H9 (cell line): Measurements from ENCODE around the gene ITPKB. TPM values are rescaled to one million over a fixed set of nuclear protein-coding genes. Genes with fewer than 3 reads are reported as not detected.
A peak's percentile ranks its signal among the peaks of the same experiment; 100 is the strongest.

Source experiments
- DNase-seq: peaks from one replicate; pipeline ENCODE4 v3.0.0-alpha.2; 2017
- H2AFZ ChIP-seq: one replicate; pipeline ENCODE4 v1.6.1; 2013; ENCODE audit warnings: mild to moderate bottlenecking, low read length, control low read depth, moderate library complexity
- H2AK5ac ChIP-seq: 2 replicates; pipeline ENCODE4 v1.6.1; 2013; ENCODE audit warnings: low read length, control low read depth, mixed read lengths; ENCODE audit not compliant: insufficient read length
- H2BK120ac ChIP-seq: one replicate; pipeline ENCODE4 v1.6.1; 2013; ENCODE audit warnings: low read depth, mild to moderate bottlenecking, low read length, control low read depth, inconsistent platforms; ENCODE audit not compliant: poor library complexity, severe bottlenecking
- H2BK12ac ChIP-seq: 2 replicates; pipeline ENCODE4 v1.6.1; 2013; ENCODE audit warnings: low read length, control low read depth, mixed read lengths, low read depth; ENCODE audit not compliant: insufficient read length
- H2BK15ac ChIP-seq: 2 replicates; pipeline ENCODE4 v1.6.1; 2013; ENCODE audit warnings: low read depth, low read length, control low read depth
- H2BK20ac ChIP-seq: one replicate; pipeline ENCODE4 v1.6.1; 2013; ENCODE audit warnings: low read depth, mild to moderate bottlenecking, low read length, control low read depth, inconsistent platforms; ENCODE audit not compliant: poor library complexity, severe bottlenecking
- H2BK5ac ChIP-seq: 2 replicates; pipeline ENCODE4 v1.6.1; 2013; ENCODE audit warnings: low read length, control low read depth, mixed read lengths; ENCODE audit not compliant: insufficient read length
- H3K14ac ChIP-seq: 2 replicates; pipeline ENCODE4 v1.6.1; 2013; ENCODE audit warnings: low read length, control low read depth; ENCODE audit not compliant: insufficient read depth
- H3K18ac ChIP-seq: 2 replicates; pipeline ENCODE4 v1.6.1; 2013; ENCODE audit warnings: low read depth, mild to moderate bottlenecking, mixed read lengths, low read length, control low read depth; ENCODE audit not compliant: insufficient read length
- H3K23ac ChIP-seq: 2 replicates; pipeline ENCODE4 v1.6.1; 2013; ENCODE audit warnings: low read length, control low read depth, mixed read lengths, low read depth; ENCODE audit not compliant: insufficient read length
- H3K23me2 ChIP-seq: 2 replicates; pipeline ENCODE4 v1.6.1; 2013; ENCODE audit warnings: low read depth, mild to moderate bottlenecking, mixed read lengths, low read length, control low read depth; ENCODE audit not compliant: insufficient read length, poor library complexity, severe bottlenecking
- H3K27ac ChIP-seq: 2 replicates; pipeline ENCODE4 v1.5.1; 2013; ENCODE audit warnings: low read length, control low read depth, mixed read lengths, low read depth; ENCODE audit not compliant: insufficient read length
- H3K27me3 ChIP-seq: 2 replicates; pipeline ENCODE4 v1.6.1; 2013; ENCODE audit warnings: low read length, control low read depth, inconsistent platforms; ENCODE audit not compliant: insufficient read depth
- H3K4ac ChIP-seq: 2 replicates; pipeline ENCODE4 v1.6.1; 2013; ENCODE audit warnings: low read depth, mild to moderate bottlenecking, control low read depth, inconsistent platforms, low read length, moderate library complexity
- H3K4me1 ChIP-seq: 2 replicates; pipeline ENCODE4 v1.6.1; 2013; ENCODE audit warnings: low read length, control low read depth, inconsistent platforms; ENCODE audit not compliant: insufficient read depth
- H3K4me2 ChIP-seq: 2 replicates; pipeline ENCODE4 v1.6.1; 2013; ENCODE audit warnings: low read length, control low read depth, mixed read lengths; ENCODE audit not compliant: insufficient read length, insufficient read depth
- H3K56ac ChIP-seq: 2 replicates; pipeline ENCODE4 v1.6.1; 2013; ENCODE audit warnings: low read depth, mild to moderate bottlenecking, mixed read lengths, low read length, control low read depth; ENCODE audit not compliant: insufficient read length
- H3K79me1 ChIP-seq: 2 replicates; pipeline ENCODE4 v1.6.1; 2013; ENCODE audit warnings: low read depth, mild to moderate bottlenecking, moderate library complexity, low read length, control low read depth, inconsistent platforms; ENCODE audit not compliant: insufficient read depth, poor library complexity, severe bottlenecking
- H3K79me2 ChIP-seq: 2 replicates; pipeline ENCODE4 v1.6.1; 2013; ENCODE audit warnings: low read length, control low read depth, inconsistent platforms; ENCODE audit not compliant: insufficient read depth
- H3K9ac ChIP-seq: 2 replicates; pipeline ENCODE4 v1.6.1; 2013; ENCODE audit warnings: low read length, control low read depth, mixed read lengths; ENCODE audit not compliant: insufficient read length; ENCODE audit errors: extremely low read depth
- H3K9me3 ChIP-seq: one replicate; pipeline ENCODE4 v1.6.1; 2013; ENCODE audit warnings: low read depth, low read length, inconsistent platforms; ENCODE audit not compliant: control insufficient read depth
- H3T11ph ChIP-seq: one replicate; pipeline ENCODE4 v1.6.1; 2013; ENCODE audit warnings: mild to moderate bottlenecking, low read length, control low read depth, inconsistent platforms
- H4K20me1 ChIP-seq: one replicate; pipeline ENCODE4 v1.6.1; 2013; ENCODE audit not compliant: control insufficient read depth, insufficient read length, insufficient read depth
- H4K5ac ChIP-seq: 2 replicates; pipeline ENCODE4 v1.6.1; 2013; ENCODE audit warnings: low read depth, mild to moderate bottlenecking, mixed read lengths, low read length, control low read depth; ENCODE audit not compliant: insufficient read length
- H4K8ac ChIP-seq: replicated peaks from 2 replicates; pipeline ENCODE4 v1.6.1; 2013; ENCODE audit warnings: low read length, control low read depth, mixed read lengths, low read depth; ENCODE audit not compliant: insufficient read length
- H4K91ac ChIP-seq: 2 replicates; pipeline ENCODE4 v1.6.1; 2013; ENCODE audit warnings: low read depth, mild to moderate bottlenecking, moderate library complexity, mixed read lengths, low read length, control low read depth; ENCODE audit not compliant: insufficient read length
- H3K27ac Mint-ChIP-seq, 3 experiments: 2 replicates in 2 of 3; 3 replicates in 1 of 3; pipeline ENCODE4 v1.8.0; 2020 to 2021; ENCODE audit warnings: mixed read lengths in 3 of 3, mild to moderate bottlenecking in 1 of 3, moderate library complexity in 1 of 3
- H3K27me3 Mint-ChIP-seq: 2 replicates; pipeline ENCODE4 v1.8.0; 2021; ENCODE audit warnings: low read depth, mild to moderate bottlenecking, moderate library complexity, mixed read lengths
- H3K36me3 Mint-ChIP-seq, 3 experiments: 2 replicates in 2 of 3; 3 replicates in 1 of 3; pipeline ENCODE4 v1.8.0; 2020 to 2021; ENCODE audit warnings: low read depth in 3 of 3, mixed read lengths in 3 of 3; ENCODE audit not compliant: insufficient read depth in 1 of 3
- H3K4me1 Mint-ChIP-seq, 2 experiments: 2 replicates each; pipeline ENCODE4 v1.8.0; 2020; ENCODE audit warnings: mixed read lengths in 2 of 2
- H3K4me3 Mint-ChIP-seq, 2 experiments: 2 replicates in 1 of 2; 3 replicates in 1 of 2; pipeline ENCODE4 v1.8.0; 2020 to 2021; ENCODE audit warnings: mild to moderate bottlenecking in 2 of 2, mixed read lengths in 2 of 2, moderate library complexity in 1 of 2
- H3K9me3 Mint-ChIP-seq, 2 experiments: 2 replicates in 1 of 2; 3 replicates in 1 of 2; pipeline ENCODE4 v1.8.0; 2020; ENCODE audit warnings: mild to moderate bottlenecking in 2 of 2, mixed read lengths in 2 of 2, moderate library complexity in 1 of 2
- CTCF ChIP-seq: fragments of 200-600 bp; sonication (generic); conservative IDR thresholded peaks from 3 replicates; pipeline ENCODE4 v1.8.0; 2021; ENCODE audit warnings: antibody characterized with exemption, mild to moderate bottlenecking
- WGBS: extraction: QIAGEN DNeasy Blood & Tissue Kit; methylation state at CpG from one replicate; pipeline ENCODE4 v1.1.7; 2013; ENCODE audit warnings: missing lambda C conversion rate, low lambda C conversion rate, mixed read lengths; ENCODE audit not compliant: insufficient read length; ENCODE audit errors: extremely low coverage; 5-methylcytosine and 5-hydroxymethylcytosine counted together
- long read RNA-seq: library from polyadenylated mRNA; unstranded; transcript quantifications from one replicate; pipeline ENCODE4 v2.0.0, GENCODE V29; 2020
- total RNA-seq: library from RNA; stranded (reverse); gene quantifications from 2 replicates; pipeline ENCODE4 v1.2.1, GENCODE V29; 2021

ITPKB gene
- 3.8 and 4.0 TPM in 2 replicates for total RNA-seq
- long read RNA-seq, partial matches to known transcripts: 0 of 2 reads
- long read RNA-seq, other reads (novel, unspliced or antisense): 2 of 2 reads

- Histone ChIP-seq H3K56ac (no peak within 1 kb of the TSS), H3K27ac (no peak within 1 kb of the TSS), H3K27me3 (peaks cover 11% of the 10 kb centered on the region; the same call in 1 of the 2 replicates), H3K4me1 (no peaks in the 10 kb centered on the region), H4K20me1 (no peaks in the 10 kb centered on the region), H4K91ac (no peak within 1 kb of the TSS), H2BK12ac (no peak within 1 kb of the TSS), H3K23me2 (peaks cover 25% of the 10 kb centered on the region), H3K4me2 (peak within 1 kb of the TSS; percentile 84), H3T11ph (no peak within 1 kb of the TSS), H3K23ac (no peak within 1 kb of the TSS), H2BK15ac (no peak within 1 kb of the TSS), H3K9me3 (no peaks in the 10 kb centered on the region), H3K4ac (no peak within 1 kb of the TSS), H3K18ac (peak within 1 kb of the TSS; percentile 56), H4K5ac (no peak within 1 kb of the TSS), H3K14ac (no peak within 1 kb of the TSS), H2BK20ac (no peak within 1 kb of the TSS), H3K9ac (peak within 1 kb of the TSS; percentile 31), H2AK5ac (no peak within 1 kb of the TSS), H3K79me1 (no peaks in the 10 kb centered on the region), H2BK120ac (no peak within 1 kb of the TSS), H2AFZ (no peak within 1 kb of the TSS), H3K79me2 (no peaks in the 10 kb centered on the region), H4K8ac (no peak within 1 kb of the TSS), H2BK5ac (no peak within 1 kb of the TSS)
- H3K4me3 Mint-ChIP-seq: peak within 1 kb of the TSS; percentile 70 to 86
- no peak for DNase-seq
- H3K4me1 Mint-ChIP-seq: peaks cover 14 to 15% of the 10 kb centered on the region in 2 experiments
- H3K36me3 Mint-ChIP-seq: no peaks in the 10 kb centered on the region; a peak in 1 of 7 replicates
- WGBS: no CpG with 5 or more reads among the region's 23 CpGs
- TF ChIP-seq CTCF: no peak
- peaks cover 7 to 12% of the 10 kb centered on the region in 2 experiments; a peak in 4 of 5 replicates for H3K9me3 Mint-ChIP-seq
- no peak within 1 kb of the TSS for H3K27ac Mint-ChIP-seq
- peaks cover 43% of the 10 kb centered on the region for H3K27me3 Mint-ChIP-seq
Measured at GRCh38 chr1:226738995-226739695, at the start of gene ITPKB. Gene ITPKB (minus strand): TSS chr1:226739282. CDS start chr1:226737458, 1,824 bp downstream.
